K562 (cell line): ENCODE data around the gene EEF1A1. TPM values are rescaled to one million over a fixed set of nuclear protein-coding genes. Genes with fewer than 3 reads are reported as not detected.

Experiments used
- ETS1 ChIP-seq: conservative IDR thresholded peaks from 2 replicates; pipeline ENCODE4 v1.6.1; 2011; ENCODE audit warnings: low read depth, mild to moderate bottlenecking, low read length; ENCODE audit not compliant: control insufficient read depth
- FOXA3 ChIP-seq, 2 experiments: fragments of 450-650 bp in 1 of 2; sonication (generic) in 1 of 2; formaldehyde crosslinking; IDR thresholded peaks in 1 of 2; conservative IDR thresholded peaks in 1 of 2; 2 replicates each; pipeline versions ENCODE4 v1.4.0 to v1.8.0; 2020 to 2022; ENCODE audit warnings: mild to moderate bottlenecking in 2 of 2, missing genetic modification reagents in 1 of 2
- GMEB1 ChIP-seq: fragments of 250-450 bp; sonication (Bioruptor Pico); IDR thresholded peaks from 2 replicates; pipeline ENCODE4 v1.4.0; 2020; ENCODE audit warnings: mild to moderate bottlenecking
- NKRF ChIP-seq: fragments of 450-650 bp; IDR thresholded peaks from 2 replicates; pipeline ENCODE4 v1.6.1; 2016; ENCODE audit warnings: borderline replicate concordance
- PHF21A ChIP-seq: fragments of 450-650 bp; IDR thresholded peaks from 2 replicates; pipeline ENCODE4 v1.6.1; 2017; ENCODE audit warnings: low read depth, borderline replicate concordance
- POLR3G ChIP-seq: IDR thresholded peaks from 2 replicates; pipeline ENCODE4 v1.6.1; 2011; ENCODE audit not compliant: insufficient read length, insufficient replicate concordance; ENCODE audit errors: extremely low read depth
- ZBTB12 ChIP-seq: fragments of 250-450 bp; sonication (Bioruptor Pico); IDR thresholded peaks from 2 replicates; pipeline ENCODE4 v1.4.0; 2020
- polyA plus RNA-seq, 8 experiments: library from polyadenylated mRNA; depleted of rRNA in 4 of 8; stranded (reverse) in 5 of 8; unstranded in 3 of 8; fragments of >200 nt; fragmentation: Nextera tagmentation in 2 of 8; fragmentation: Illumina TruSeq in 1 of 8; extraction: Ambion mirVana in 2 of 8; extraction: Trizol in 1 of 8; gene quantifications; 2 replicates each; pipeline versions ENCODE4 v1.2.1 to v1.2.3, GENCODE V29; 2011 to 2014; ENCODE audit warnings: inconsistent platforms in 1 of 8, missing spikeins in 1 of 8
- total RNA-seq, 7 experiments: library from RNA; depleted of rRNA in 6 of 7; stranded (reverse); fragments of >200 nt in 6 of 7; fragmentation: Illumina TruSeq in 2 of 7; extraction: Trizol in 2 of 7; gene quantifications; 2 replicates each; pipeline versions ENCODE4 v1.2.1 to v1.2.3, GENCODE V29; 2011 to 2021; ENCODE audit warnings: low replicate concordance in 1 of 7
- TF ChIP-seq, protein P1 (sequence below): fragments of 250-450 bp; sonication (Bioruptor Pico); IDR thresholded peaks from 2 replicates; pipeline ENCODE4 v1.5.0; 2021; ENCODE audit warnings: mild to moderate bottlenecking, moderate library complexity
- TF ChIP-seq, protein P2 (sequence below): fragments of 450-650 bp; IDR thresholded peaks from 2 replicates; pipeline ENCODE4 v1.6.1; 2014; ENCODE audit warnings: low read depth, mild to moderate bottlenecking, moderate library complexity, borderline replicate concordance
- TF ChIP-seq, protein P3 (sequence below): sonication (generic); formaldehyde crosslinking; IDR thresholded peaks from 2 replicates; pipeline ENCODE4 v1.8.0; 2022; ENCODE audit warnings: mild to moderate bottlenecking, missing genetic modification reagents

The EEF1A1 gene
- total and polyA plus RNA-seq, 9 of the 15 experiments (the other 6 are each of a cell fraction or from before 2014, with no cell fraction given): 6,453 to 17,323 (median 11,082) TPM

GRCh38 chr6:73519926-73520687, 725 bp downstream of the EEF1A1 start (continued):
- TF ChIP-seq ETS1: no peak
- TF ChIP-seq, protein P1, sequence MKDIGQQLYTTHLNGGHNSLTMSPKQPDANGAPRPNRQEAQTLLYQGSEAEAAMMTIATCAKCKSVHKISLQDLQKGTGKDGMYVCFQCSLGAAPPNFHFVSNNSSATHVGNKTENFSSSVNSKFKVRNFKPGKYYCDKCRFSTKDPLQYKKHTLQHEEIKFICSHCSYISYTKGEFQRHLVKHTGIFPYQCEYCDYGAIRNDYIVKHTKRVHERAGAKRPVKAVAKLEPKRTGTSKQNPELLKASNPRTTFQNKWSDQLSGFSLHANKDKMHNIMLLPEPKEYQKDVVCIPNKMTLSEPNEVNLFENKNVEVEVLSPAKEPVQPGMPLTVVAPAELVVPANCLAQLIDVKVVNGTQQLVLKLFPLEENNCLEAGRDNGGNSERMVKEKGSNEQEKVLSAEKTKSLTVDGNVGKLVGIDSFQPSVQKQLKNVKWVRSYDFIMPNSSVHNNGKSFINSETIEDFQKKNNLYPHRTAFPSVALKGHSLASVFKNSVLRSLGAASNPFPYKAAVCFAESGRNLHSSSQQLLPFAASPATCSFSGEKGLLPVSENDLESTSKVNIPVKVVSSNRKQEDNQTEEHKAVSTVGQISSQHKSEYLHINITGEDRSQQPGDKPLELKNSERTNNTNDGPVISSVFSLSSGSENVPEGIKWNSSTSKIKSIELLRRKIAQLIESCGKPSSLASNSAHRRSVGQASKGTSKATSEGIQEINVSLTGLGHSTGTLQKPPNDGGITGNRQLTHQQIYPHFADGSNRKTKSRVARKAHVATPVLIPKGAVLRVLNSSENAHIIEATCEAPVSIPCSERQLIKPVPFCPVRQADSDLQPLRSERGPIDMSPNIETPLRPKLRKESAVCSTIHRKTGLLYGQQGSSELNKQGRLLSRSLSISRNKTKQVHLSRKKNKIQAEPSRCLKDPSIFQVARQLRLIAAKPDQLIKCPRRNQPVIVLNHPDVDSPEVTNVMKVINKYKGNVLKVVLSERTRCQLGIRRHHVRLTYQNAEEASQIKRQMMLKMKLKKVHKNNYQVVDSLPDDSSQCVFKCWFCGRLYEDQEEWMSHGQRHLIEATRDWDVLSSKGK (CRISPR knock-in tag): no peak
- no peak for TF ChIP-seq PHF21A
- TF ChIP-seq FOXA3 (CRISPR knock-in tag; conservative IDR thresholded peaks at IDR 0.05 in 1 of 2, IDR thresholded peaks at IDR 0.05 in 1 of 2): no peak
- no peak for TF ChIP-seq POLR3G
- no peak for TF ChIP-seq ZBTB12 (CRISPR knock-in tag)
- no peak for TF ChIP-seq GMEB1
- TF ChIP-seq, protein P2, sequence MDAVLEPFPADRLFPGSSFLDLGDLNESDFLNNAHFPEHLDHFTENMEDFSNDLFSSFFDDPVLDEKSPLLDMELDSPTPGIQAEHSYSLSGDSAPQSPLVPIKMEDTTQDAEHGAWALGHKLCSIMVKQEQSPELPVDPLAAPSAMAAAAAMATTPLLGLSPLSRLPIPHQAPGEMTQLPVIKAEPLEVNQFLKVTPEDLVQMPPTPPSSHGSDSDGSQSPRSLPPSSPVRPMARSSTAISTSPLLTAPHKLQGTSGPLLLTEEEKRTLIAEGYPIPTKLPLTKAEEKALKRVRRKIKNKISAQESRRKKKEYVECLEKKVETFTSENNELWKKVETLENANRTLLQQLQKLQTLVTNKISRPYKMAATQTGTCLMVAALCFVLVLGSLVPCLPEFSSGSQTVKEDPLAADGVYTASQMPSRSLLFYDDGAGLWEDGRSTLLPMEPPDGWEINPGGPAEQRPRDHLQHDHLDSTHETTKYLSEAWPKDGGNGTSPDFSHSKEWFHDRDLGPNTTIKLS: no peak; the same call in 1 of the 2 replicates
- TF ChIP-seq NKRF: no peak
- TF ChIP-seq, protein P3, sequence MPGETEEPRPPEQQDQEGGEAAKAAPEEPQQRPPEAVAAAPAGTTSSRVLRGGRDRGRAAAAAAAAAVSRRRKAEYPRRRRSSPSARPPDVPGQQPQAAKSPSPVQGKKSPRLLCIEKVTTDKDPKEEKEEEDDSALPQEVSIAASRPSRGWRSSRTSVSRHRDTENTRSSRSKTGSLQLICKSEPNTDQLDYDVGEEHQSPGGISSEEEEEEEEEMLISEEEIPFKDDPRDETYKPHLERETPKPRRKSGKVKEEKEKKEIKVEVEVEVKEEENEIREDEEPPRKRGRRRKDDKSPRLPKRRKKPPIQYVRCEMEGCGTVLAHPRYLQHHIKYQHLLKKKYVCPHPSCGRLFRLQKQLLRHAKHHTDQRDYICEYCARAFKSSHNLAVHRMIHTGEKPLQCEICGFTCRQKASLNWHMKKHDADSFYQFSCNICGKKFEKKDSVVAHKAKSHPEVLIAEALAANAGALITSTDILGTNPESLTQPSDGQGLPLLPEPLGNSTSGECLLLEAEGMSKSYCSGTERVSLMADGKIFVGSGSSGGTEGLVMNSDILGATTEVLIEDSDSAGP (CRISPR knock-in tag): no peak
